NB4 (cell line): ENCODE data around the gene SAMMSON.

Experiments used
- POLR2A ChIP-seq: IDR thresholded peaks from 2 replicates; pipeline ENCODE4 v1.6.1; 2011; ENCODE audit warnings: mild to moderate bottlenecking; ENCODE audit not compliant: insufficient read length; ENCODE audit errors: extremely low read depth
- TF ChIP-seq, protein P1 (sequence below): IDR thresholded peaks from one replicate; pipeline ENCODE4 v1.5.1; 2012; ENCODE audit warnings: low read depth, low read length

- TF ChIP-seq, protein P1, sequence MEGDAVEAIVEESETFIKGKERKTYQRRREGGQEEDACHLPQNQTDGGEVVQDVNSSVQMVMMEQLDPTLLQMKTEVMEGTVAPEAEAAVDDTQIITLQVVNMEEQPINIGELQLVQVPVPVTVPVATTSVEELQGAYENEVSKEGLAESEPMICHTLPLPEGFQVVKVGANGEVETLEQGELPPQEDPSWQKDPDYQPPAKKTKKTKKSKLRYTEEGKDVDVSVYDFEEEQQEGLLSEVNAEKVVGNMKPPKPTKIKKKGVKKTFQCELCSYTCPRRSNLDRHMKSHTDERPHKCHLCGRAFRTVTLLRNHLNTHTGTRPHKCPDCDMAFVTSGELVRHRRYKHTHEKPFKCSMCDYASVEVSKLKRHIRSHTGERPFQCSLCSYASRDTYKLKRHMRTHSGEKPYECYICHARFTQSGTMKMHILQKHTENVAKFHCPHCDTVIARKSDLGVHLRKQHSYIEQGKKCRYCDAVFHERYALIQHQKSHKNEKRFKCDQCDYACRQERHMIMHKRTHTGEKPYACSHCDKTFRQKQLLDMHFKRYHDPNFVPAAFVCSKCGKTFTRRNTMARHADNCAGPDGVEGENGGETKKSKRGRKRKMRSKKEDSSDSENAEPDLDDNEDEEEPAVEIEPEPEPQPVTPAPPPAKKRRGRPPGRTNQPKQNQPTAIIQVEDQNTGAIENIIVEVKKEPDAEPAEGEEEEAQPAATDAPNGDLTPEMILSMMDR: no peak
- TF ChIP-seq POLR2A: no peak
Observed at GRCh38 chr3:70085613-70086012, 86.1 kb downstream of the SAMMSON start.
